ENCODE measurements around the gene SETDB2. TPM values are rescaled to one million over a fixed set of nuclear protein-coding genes. Genes with fewer than 3 reads are reported as not detected.

The SETDB2 gene
- total RNA-seq, 1 experiment from 2014 or later = 14.7 TPM

DNA sequence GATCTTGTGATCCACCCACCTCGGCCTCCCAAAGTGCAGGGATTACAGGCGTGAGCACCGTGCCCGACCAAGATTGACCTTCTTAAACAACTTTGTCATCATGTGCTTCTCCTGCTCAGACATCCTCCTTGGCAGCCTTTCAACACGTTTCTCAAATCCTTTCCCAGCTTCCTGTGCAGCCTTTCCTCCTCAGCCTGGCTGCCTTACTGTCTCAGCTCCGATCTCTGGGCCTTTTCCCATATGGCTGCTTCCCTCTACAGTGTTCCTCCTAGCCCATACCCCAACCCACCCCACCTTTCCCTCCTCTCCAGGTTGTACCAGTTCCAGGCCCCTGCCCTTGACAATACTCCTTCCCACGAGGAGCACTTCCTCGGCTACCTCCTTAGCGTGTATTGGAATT is 58.9 kb downstream of the SETDB2 start:
- Histone ChIP-seq H3K9me3 (no peaks in the 10 kb centered on the region), H3K36me3 (ENCODE audit: control insufficient read depth, insufficient read depth, low read length) (no peaks in the 10 kb centered on the region), H3K4me1 (no peaks in the 10 kb centered on the region), H3K4me3 (ENCODE audit: low read depth, low read length) (no peak overlapping the region), H3K27me3 (replicated peaks; ENCODE audit: control insufficient read depth, insufficient read depth, low read length) (no peaks in the 10 kb centered on the region; the same call in 1 of the 2 replicates)
- H3K36me3 Mint-ChIP-seq (ENCODE audit: insufficient read depth, unreplicated experiment) = no peaks in the 10 kb centered on the region
- DNase-seq = no peak
- no TSS peak for BruUV-seq (replicated peaks)
- intact Hi-C loops (cut with micrococcal nuclease; ENCODE audit: unreplicated experiment) = no loop called here
- H3K9me3 Mint-ChIP-seq (ENCODE audit: unreplicated experiment) = no peaks in the 10 kb centered on the region
- CTCF ChIA-PET = no interaction called here
- TF ChIP-seq CTCF (IDR thresholded peaks at IDR 0.05; ENCODE audit: insufficient read depth in 1 of 2, low read depth in 1 of 2, low read length in 1 of 2, severe bottlenecking in 1 of 2, unreplicated experiment in 1 of 2) = no peak
- POLR2A ChIA-PET = no interaction called here
- peaks cover 2% of the 10 kb centered on the region for H3K27me3 Mint-ChIP-seq (ENCODE audit: insufficient read depth, unreplicated experiment)
- H3K4me3 Mint-ChIP-seq (ENCODE audit: unreplicated experiment) = no peak overlapping the region
- H3K4me1 Mint-ChIP-seq (ENCODE audit: low read depth, unreplicated experiment) = no peaks in the 10 kb centered on the region
- no peak overlapping the region for H3K27ac Mint-ChIP-seq (ENCODE audit: unreplicated experiment)

DNA sequence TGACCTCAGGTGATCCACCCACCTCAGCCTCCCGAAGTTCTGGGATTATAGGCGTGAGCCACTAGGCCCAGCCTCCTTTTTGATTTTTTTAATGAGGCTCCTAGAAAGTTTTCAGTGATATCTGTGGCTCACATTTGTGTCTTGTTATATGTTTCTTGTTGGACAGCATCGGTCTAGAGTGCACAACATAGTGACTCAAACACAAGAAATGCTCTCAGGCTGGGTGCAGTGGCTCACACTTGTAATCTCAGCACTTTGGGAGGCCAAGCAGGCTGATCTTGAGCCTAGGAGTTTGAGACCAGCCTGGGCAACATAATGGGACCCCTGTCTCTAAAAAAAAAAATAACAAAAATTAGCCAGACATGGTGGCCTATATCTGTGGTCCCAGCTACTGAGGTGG is 59.9 kb downstream of the SETDB2 start:
- ChIA-PET POLR2A (no interaction called here), CTCF (no interaction called here)
- H3K27me3 ChIP-seq (replicated peaks; ENCODE audit: control insufficient read depth, insufficient read depth, low read length) = no peaks in the 10 kb centered on the region; the same call in 1 of the 2 replicates
- H3K36me3 ChIP-seq (ENCODE audit: control insufficient read depth, insufficient read depth, low read length) = no peaks in the 10 kb centered on the region
- intact Hi-C loops (cut with micrococcal nuclease; ENCODE audit: unreplicated experiment) = no loop called here
- no peak overlapping the region for H3K4me3 ChIP-seq (ENCODE audit: low read depth, low read length)
- Mint-ChIP-seq H3K4me3 (ENCODE audit: unreplicated experiment) (no peak overlapping the region), H3K27ac (ENCODE audit: unreplicated experiment) (no peak overlapping the region), H3K36me3 (ENCODE audit: insufficient read depth, unreplicated experiment) (no peaks in the 10 kb centered on the region), H3K4me1 (ENCODE audit: low read depth, unreplicated experiment) (no peaks in the 10 kb centered on the region), H3K27me3 (ENCODE audit: insufficient read depth, unreplicated experiment) (peaks cover 2% of the 10 kb centered on the region), H3K9me3 (ENCODE audit: unreplicated experiment) (no peaks in the 10 kb centered on the region)
- no TSS peak for BruUV-seq (replicated peaks)
- TF ChIP-seq CTCF (IDR thresholded peaks at IDR 0.05; ENCODE audit: insufficient read depth in 1 of 2, low read depth in 1 of 2, low read length in 1 of 2, severe bottlenecking in 1 of 2, unreplicated experiment in 1 of 2) = no peak
- no peak for DNase-seq
- H3K4me1 ChIP-seq = no peaks in the 10 kb centered on the region
- no peaks in the 10 kb centered on the region for H3K9me3 ChIP-seq

DNA sequence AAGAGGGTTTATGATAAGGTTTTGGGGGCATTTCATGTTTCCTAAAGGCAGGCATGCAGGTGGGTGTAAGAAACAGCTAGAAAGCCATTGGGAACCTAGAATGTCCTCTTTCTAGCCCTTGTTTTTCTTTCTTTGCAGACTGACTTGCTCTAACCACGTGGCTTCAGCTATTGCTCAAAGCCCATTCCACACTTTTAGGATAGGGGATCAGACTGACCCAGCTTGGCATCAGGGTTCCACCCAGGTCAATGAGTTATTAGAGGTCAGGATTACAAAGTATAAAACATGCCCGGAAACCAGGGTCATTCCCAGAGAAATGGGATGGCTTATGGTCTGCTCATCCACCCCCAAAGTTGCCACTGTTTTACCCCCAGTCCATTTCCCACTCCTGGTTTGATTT is 68.5 kb downstream of the SETDB2 start:
- Mint-ChIP-seq H3K4me3 (ENCODE audit: unreplicated experiment) (no peak overlapping the region), H3K27me3 (ENCODE audit: insufficient read depth, unreplicated experiment) (no peaks in the 10 kb centered on the region), H3K4me1 (ENCODE audit: low read depth, unreplicated experiment) (no peaks in the 10 kb centered on the region), H3K36me3 (ENCODE audit: insufficient read depth, unreplicated experiment) (no peaks in the 10 kb centered on the region), H3K9me3 (ENCODE audit: unreplicated experiment) (no peaks in the 10 kb centered on the region), H3K27ac (ENCODE audit: unreplicated experiment) (no peak overlapping the region)
- DNase-seq = no peak
- H3K9me3 ChIP-seq = no peaks in the 10 kb centered on the region
- ChIA-PET CTCF (interaction anchor here (0.7 to 1.0 kb wide), 2 partner anchors 10 to 91 kb away, joined by 3 to 5 read pairs; no protein-coding TSS in a partner anchor), POLR2A (no interaction called here)
- no peak for TF ChIP-seq CTCF (IDR thresholded peaks at IDR 0.05; ENCODE audit: insufficient read depth in 1 of 2, low read depth in 1 of 2, low read length in 1 of 2, severe bottlenecking in 1 of 2, unreplicated experiment in 1 of 2)
- H3K4me1 ChIP-seq = no peaks in the 10 kb centered on the region
- no TSS peak for BruUV-seq (replicated peaks)
- H3K36me3 ChIP-seq (ENCODE audit: control insufficient read depth, insufficient read depth, low read length) = no peaks in the 10 kb centered on the region
- H3K27me3 ChIP-seq (replicated peaks; ENCODE audit: control insufficient read depth, insufficient read depth, low read length) = no peaks in the 10 kb centered on the region
- no peak overlapping the region for H3K4me3 ChIP-seq (ENCODE audit: low read depth, low read length)
- intact Hi-C loops (cut with micrococcal nuclease; ENCODE audit: unreplicated experiment) = no loop called here

All from Caco-2 (cell line).